ENCODE results near the gene PPP2R3B. TPM values are rescaled to one million over a fixed set of nuclear protein-coding genes. Genes with fewer than 3 reads are reported as not detected.
A peak's percentile ranks its signal among the peaks of the same experiment; 100 is the strongest.

PPP2R3B gene
- total RNA-seq, 4 donors from 2014 or later, result 37.6 to 106 (median 46.6) TPM

GRCh38 chrX:346034-346813 is 40.5 kb downstream of the PPP2R3B start:
- DNase-seq (ENCODE audit: low spot score in 2 of 2), result peak in 1 of 2 donors; percentile 58
- intact Hi-C loops (cut with DNase I; ENCODE audit: low total_unique reads), result no loop called here
- 94 to 96% methylated on average over 65 to 73 of the region's 75 CpGs for WGBS, 2 donors
- H3K4me3 ChIP-seq (ENCODE audit: low read depth, poor library complexity, severe bottlenecking), result no peak overlapping the region
- TF ChIP-seq CTCF (IDR thresholded peaks at IDR 0.05), result no peak

GRCh38 chrX:345020-345925 is 41.4 kb downstream of the PPP2R3B start:
- intact Hi-C loops (cut with DNase I; ENCODE audit: low total_unique reads), result no loop called here
- TF ChIP-seq POLR2A (IDR thresholded peaks at IDR 0.05) (no peak), CTCF (IDR thresholded peaks at IDR 0.05) (no peak)
- DNase-seq (ENCODE audit: low spot score in 2 of 2), result peak in 1 of 2 donors; percentile 70
- H3K4me3 ChIP-seq (ENCODE audit: low read depth, poor library complexity, severe bottlenecking), result no peak overlapping the region
- WGBS, 2 donors, result 94 to 97% methylated on average over 51 to 55 of the region's 63 CpGs

GRCh38 chrX:344371-344901 is 42.3 kb downstream of the PPP2R3B start:
- DNase-seq (ENCODE audit: low spot score in 2 of 2), result peak in 1 of 2 donors; percentile 65
- 98 to 99% methylated on average over 12 to 45 of the region's 47 CpGs for WGBS, 2 donors
- intact Hi-C loops (cut with DNase I; ENCODE audit: low total_unique reads), result no loop called here
- no peak overlapping the region for H3K4me3 ChIP-seq (ENCODE audit: low read depth, poor library complexity, severe bottlenecking)
- TF ChIP-seq CTCF (IDR thresholded peaks at IDR 0.05) (no peak), POLR2A (IDR thresholded peaks at IDR 0.05) (no peak)

GRCh38 chrX:341541-342101 is 45.1 kb downstream of the PPP2R3B start:
- no peak overlapping the region for H3K4me3 ChIP-seq (ENCODE audit: low read depth, poor library complexity, severe bottlenecking)
- intact Hi-C loops (cut with DNase I; ENCODE audit: low total_unique reads), result no loop called here
- TF ChIP-seq POLR2A (IDR thresholded peaks at IDR 0.05), result no peak
- no peak for TF ChIP-seq CTCF (IDR thresholded peaks at IDR 0.05)
- DNase-seq (ENCODE audit: low spot score in 2 of 2), result peak in 1 of 2 donors; percentile 80
- 95 to 100% methylated on average over 20 to 34 of the region's 36 CpGs for WGBS, 2 donors

GRCh38 chrX:340641-341423 is 45.9 kb downstream of the PPP2R3B start:
- 94 to 98% methylated on average over 34 to 37 of the region's 52 CpGs for whole genome bisulfite sequencing, 2 donors
- DNase-seq (ENCODE audit: low spot score in 2 of 2), result peak in 1 of 2 donors; percentile 78
- no peak overlapping the region for H3K4me3 ChIP-seq (ENCODE audit: low read depth, poor library complexity, severe bottlenecking)
- intact Hi-C loops (cut with DNase I; ENCODE audit: low total_unique reads), result no loop called here
- TF ChIP-seq CTCF (IDR thresholded peaks at IDR 0.05), result no peak
- TF ChIP-seq POLR2A (IDR thresholded peaks at IDR 0.05), result no peak
